RPMI7951 (cell line): ENCODE data around the gene SNRPB. TPM values are rescaled to one million over a fixed set of nuclear protein-coding genes. Genes with fewer than 3 reads are reported as not detected.

Experiments
- DNase-seq: peaks from one replicate; pipeline ENCODE4 v3.0.0-alpha.2; 2012; ENCODE audit warnings: low read depth
- total RNA-seq: library from RNA; depleted of rRNA; stranded (reverse); fragments of >200 nt; shearing (Covaris generic); gene quantifications from 2 replicates; pipeline ENCODE4 v1.2.3, GENCODE V29; 2014

The SNRPB gene
- total RNA-seq, 1 experiment from 2014 or later = 821 TPM

GRCh38 chr20:2475850-2476741, 5.5 kb upstream of the SNRPB start:
- DNase-seq = no peak

DNA sequence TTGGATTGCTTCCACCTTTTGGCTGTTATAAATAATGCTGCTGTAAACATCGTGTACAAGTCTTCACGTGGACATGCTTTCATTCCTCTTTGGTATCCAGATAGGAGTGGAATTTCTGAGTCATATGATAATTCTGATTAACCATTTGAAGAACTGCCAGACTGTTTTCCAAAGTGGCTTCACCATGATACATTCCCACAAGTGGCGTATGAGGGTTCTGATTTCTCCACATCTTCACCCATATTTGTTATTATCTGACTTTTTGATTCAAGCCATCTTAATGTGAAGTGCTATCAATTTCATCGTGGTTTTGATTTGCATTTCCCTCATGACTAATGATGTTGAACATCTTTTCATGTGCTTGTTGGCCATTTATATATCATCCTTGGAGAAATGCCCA, 2.9 kb upstream of the SNRPB start:
- peak; percentile 82 for DNase-seq

DNA sequence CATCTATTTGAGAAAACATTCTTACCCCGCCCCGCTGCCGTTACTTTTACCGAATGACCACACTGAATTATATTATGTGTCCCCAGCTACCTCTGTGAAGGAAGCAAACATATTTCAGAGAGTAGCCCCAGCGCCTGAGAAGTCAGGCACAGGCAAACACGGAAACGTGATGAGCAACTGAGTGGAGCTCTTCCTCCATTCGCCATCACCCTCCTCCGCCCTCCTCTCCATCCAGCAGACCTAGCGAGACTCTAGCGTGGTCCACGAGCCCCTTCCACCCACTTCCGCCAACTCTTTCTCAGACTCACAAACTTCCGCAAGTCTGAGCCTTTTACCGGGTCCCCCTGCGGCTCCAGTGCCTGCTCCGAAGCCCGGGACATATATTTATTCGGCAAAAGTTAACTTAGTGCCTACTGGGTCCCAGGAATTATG, 582 bp downstream of the SNRPB start:
- DNase-seq = peak; percentile 69

- peak; percentile 26 for DNase-seq
These were observed 1.8 kb downstream of the SNRPB start for GRCh38 chr20:2468581-2469407.

DNA sequence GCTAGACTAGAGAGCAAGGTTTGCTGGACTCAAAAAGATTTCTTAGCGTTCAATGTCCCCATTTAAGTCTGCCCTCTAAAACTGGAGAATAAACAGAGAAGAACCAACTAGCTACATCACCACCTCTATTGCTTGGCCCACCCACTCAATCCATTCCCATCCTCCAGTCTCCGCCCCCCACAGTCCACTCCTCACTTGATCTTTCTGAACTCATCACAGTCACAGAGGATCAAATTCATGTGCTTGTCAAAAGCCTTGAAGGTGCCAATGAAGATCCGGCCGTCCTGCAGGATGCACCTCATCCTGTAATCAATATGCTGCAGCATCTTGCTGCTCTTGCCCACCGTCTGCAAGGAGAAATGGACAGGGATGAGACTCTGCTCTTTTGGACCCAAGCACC, 3.2 kb downstream of the SNRPB start:
- no peak for DNase-seq

GRCh38 chr20:2465100-2465499, 5.5 kb downstream of the SNRPB start:
- no peak for DNase-seq

DNA sequence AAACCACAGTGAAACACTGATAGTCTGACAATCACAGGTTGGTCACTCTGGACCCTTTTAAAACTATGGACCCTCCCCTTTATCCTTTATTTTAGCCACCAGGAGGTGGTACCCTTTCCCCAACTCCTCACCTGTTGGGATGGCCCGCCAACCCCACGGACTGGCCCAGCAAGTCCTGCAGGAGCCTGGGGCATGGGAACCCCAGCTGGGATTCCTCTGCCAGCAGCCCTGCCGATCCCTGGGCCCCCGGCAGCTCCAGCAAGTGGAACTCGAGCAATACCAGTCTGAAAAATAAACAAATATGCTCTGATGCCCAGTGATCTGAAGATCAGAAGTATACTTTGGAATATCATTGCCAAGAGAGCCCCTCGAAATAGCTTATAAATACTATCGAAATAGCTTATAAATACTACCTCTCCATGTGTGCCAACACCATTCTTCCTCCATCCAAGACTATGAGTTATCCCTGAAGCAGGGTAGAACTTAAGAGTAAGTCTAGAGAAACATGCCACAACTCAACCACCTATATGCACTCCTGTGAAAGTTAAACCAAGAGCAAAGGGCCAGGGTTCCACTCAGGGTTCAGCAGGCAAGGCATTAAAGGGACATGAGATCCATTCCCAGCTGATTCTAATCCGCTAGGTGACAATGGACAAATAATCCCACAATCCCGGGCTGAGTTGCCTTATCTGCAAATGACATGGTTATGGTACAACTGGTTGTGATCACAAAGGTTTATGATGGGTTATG, 6.8 kb downstream of the SNRPB start:
- no peak for DNase-seq

GRCh38 chr20:2462484-2462883, 8.1 kb downstream of the SNRPB start:
- DNase-seq = no peak

DNA sequence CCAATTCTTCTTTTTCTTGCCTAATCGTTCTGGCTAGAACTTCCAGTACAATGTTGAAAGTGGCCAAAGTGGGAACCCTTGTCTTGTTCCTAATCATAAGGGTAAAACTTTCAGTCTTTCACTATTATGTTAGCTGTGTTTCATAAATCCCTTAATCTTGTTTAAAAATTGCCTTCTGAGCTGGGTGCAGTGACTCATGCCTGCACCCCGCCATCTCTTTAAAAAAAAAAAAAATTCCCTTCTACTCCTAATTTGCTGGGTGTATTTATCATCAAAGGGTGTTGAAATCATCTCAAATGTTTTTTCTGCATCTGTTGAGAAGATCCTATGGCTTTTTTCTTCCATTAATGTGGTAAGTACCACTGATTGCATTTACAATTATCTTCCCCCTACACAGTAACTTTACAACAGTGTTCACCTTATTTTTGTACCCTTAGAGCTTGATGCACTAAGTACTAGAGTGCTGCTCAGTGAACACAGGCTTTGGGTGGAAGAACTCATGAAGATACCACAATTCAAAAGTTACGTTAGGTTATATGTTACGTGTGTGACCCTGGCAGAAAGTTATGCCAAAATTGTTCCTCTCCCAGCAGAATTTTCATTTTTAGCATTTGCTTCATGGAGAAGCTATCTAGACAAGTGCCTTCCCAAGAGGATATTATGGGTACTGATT, 9.7 kb downstream of the SNRPB start:
- no peak for DNase-seq

DNA sequence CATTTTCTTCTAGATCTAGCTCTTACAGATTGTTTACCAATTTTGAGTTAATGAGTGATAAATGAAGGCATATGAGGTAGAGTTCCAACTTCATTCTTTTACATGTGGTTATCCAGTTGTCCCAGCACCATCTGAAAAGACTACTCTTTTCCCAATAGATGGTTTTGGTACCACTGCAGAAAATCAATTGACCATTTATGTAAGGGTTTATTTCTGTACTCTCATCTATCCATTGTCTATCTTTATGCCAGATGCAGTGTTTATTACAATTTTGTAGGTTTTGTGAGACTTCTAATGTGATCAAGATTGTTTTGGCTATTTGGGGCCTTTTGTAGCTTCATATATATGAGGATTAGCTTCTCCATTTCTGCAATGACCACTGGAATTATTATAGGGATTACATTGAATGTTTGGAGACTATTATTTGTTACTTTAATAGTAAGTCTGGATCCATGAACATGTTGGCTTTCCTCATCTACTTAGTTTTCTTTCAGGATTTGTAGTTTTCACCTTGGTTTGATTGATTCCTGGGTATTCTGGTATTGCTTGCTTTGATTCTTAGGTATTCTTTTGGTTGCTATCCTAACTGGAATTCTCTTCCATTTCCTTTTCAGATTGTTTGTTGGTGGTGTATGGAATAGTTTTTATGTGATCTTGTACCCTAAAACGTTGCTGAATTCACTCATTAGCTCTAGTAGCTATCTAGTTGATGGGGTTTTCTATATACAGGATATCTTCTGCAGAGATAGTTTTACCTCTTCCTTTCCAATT, 10.4 kb downstream of the SNRPB start:
- no peak for DNase-seq

DNA sequence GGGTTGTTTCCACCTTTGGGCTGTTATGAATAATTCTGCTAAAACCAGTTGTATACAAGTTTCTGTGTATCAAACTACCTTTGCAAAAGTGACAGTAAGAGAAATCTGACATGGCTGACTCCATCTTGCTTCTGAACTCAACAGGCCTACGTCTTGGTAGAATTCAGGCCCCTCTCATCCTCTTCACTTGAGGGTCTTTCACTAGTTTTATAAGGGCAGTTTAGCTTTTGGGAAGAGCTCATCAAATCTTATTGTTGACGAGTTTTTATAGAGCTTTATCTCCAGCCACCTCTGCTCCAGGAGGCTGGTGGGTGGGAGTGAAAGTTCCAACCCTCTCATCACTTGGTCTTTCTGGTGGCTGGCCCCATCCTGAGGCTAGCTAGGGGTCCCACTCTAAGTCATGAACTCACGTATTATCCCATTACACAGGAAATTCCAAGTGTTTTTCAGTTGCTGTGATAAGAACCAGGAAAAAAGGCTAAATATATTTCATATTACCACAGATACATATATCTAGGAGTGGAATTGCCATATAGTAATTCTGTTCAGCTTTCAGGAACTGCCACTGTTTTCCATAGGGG, 11.6 kb downstream of the SNRPB start:
- DNase-seq = no peak

DNA sequence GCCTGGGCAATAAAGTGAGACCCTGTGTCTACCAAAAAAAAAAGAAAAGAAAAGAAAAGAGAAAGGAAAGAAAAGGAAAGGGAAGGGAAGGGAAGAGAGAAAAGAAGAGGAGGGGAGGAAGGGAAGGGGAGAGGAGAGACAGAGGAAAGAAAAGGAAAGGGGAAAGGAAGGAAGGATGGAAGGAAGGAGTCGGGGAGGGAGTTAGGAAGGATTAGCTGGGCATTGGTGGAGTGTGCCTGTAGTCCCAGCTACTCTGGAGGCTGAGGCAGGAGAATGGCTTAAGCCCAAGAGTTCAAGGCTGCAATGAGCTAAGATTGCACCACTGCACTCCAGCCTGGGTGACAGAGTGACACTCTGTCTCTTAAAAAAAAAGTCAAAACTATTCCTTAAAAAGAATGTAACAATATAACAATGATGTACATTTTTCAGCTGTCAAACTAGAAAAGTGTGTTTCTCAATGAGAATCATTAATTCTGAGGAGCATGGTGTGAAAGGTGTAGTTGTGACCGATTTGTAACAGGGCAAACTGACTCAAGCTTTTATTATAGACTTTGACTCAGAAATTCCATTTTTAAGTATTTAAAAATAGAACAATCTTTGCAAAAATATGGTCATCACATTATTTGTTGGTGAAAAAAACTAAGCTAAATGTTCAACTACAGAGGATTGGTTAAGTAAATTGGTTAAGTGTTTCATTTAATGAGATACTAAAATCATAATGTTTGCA, 14.7 kb downstream of the SNRPB start:
- DNase-seq = no peak

GRCh38 chr20:2453792-2454191, 16.8 kb downstream of the SNRPB start:
- DNase-seq = no peak

- DNase-seq = peak; percentile 82
These were observed 18.5 kb downstream of the SNRPB start for GRCh38 chr20:2451939-2452732.

DNA sequence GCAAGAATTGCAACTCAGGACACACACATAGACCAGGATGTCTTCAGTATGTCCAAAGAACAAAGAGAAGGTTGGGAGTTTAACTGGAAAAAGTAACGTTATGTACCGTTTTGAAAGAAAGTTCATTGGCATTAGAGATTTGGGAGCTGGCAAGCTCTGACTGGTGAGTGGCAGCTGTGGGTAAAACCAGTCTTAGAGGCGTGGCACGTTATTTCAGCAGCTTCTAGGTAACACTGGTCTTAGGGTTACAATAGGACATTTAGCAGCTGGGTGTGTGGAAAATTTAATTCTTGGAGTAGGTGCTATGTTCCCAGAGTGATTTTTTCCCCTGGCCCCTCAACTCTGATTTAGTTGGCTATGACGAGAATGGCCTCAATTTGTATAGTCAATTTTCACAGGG, 19.2 kb downstream of the SNRPB start:
- DNase-seq = no peak

DNA sequence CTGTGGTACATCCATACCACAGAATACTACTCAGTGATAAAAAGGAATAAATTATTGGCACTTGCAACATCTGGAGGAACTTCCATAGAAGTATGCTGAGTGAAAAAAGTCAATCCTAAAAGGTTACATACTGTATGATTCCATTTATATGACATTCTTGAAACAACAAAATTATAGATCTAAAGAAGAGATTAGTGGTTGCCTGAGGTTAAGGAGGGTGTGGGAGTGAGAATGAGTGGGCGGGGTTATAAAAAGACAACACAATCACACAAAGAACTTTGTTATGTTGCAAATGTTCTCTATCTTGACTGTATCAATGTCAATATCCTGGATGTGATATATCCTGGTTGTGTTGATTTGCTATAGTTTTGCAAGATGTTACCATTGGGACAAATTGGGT, 21.2 kb downstream of the SNRPB start:
- DNase-seq = no peak

GRCh38 chr20:2446845-2447244, 23.7 kb downstream of the SNRPB start:
- peak; percentile 16 for DNase-seq

GRCh38 chr20:2431185-2431584, 39.4 kb downstream of the SNRPB start:
- no peak for DNase-seq

DNA sequence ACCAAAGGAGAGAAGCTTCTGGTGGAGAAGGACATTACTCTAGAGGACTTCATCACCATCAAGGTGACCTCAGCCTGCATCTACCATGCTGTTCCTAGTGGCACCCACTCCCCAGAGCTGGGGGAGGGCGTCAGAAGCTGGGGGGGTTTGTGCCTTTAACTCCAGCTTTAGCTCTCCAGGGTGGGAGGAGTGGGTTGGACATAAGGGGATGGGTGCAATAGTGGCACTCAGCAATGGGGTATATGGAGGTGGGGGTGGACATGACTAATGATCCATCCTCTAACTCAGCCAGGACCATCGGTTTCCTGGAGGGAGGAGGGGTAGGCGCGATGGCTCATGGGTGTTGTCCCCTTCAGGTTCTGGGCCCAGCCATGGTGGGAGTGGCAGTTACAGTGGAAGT, 40.1 kb downstream of the SNRPB start:
- no peak for DNase-seq
